OCI-LY7 (cell line): ENCODE results near the gene GFPT1. TPM values are rescaled to one million over a fixed set of nuclear protein-coding genes. Genes with fewer than 3 reads are reported as not detected.

Experiments used
- BruUV-seq: library from RNA; stranded (reverse); fragments of 400-500 nt; replicated peaks from 2 replicates; lab custom pipeline; 2021; lab: Mats Ljungman, UMichigan
- CTCF ChIA-PET: fragments of 300-600 bp; sonication (Branson Sonifier 250); formaldehyde crosslinking; loops from one replicate; lab custom pipeline; 2022; ENCODE audit warnings: antibody characterized with exemption; ENCODE audit not compliant: unreplicated experiment; lab: Charles Lee
- POLR2A ChIA-PET: fragments of 300-600 bp; sonication (Branson Sonifier 250); formaldehyde crosslinking; loops from one replicate; lab custom pipeline; 2022; ENCODE audit warnings: antibody characterized with exemption; lab: Charles Lee
- DNase-seq: peaks from one replicate; pipeline ENCODE4 v3.0.0-alpha.2; 2015; ENCODE audit warnings: low spot score
- H2AFZ ChIP-seq: fragments of 200-600 bp; sonication (generic), shearing (Covaris generic); 2 replicates; pipeline ENCODE4 v1.6.1; 2014; ENCODE audit warnings: mild to moderate bottlenecking, antibody characterized with exemption, low read length, moderate library complexity
- H3K27ac ChIP-seq: fragments of 200-600 bp; sonication (generic); 2 replicates; pipeline ENCODE4 v1.5.1; 2014; ENCODE audit warnings: mixed run types, low read depth, mild to moderate bottlenecking, moderate library complexity, low read length, inconsistent platforms; ENCODE audit not compliant: poor library complexity, severe bottlenecking
- H3K36me3 ChIP-seq: fragments of 200-600 bp; sonication (generic); 2 replicates; pipeline ENCODE4 v1.6.1; 2014; ENCODE audit warnings: mild to moderate bottlenecking, antibody characterized with exemption, low read length, moderate library complexity, mixed read lengths; ENCODE audit not compliant: insufficient read depth
- H3K4me1 ChIP-seq: fragments of 200-600 bp; sonication (generic); 2 replicates; pipeline ENCODE4 v1.5.1; 2014; ENCODE audit warnings: mild to moderate bottlenecking, low read length; ENCODE audit not compliant: insufficient read depth, poor library complexity, severe bottlenecking
- H3K4me2 ChIP-seq: fragments of 200-600 bp; sonication (generic); 2 replicates; pipeline ENCODE4 v1.6.1; 2014; ENCODE audit warnings: mild to moderate bottlenecking, low read length
- H3K4me3 ChIP-seq: fragments of 200-600 bp; sonication (generic); 2 replicates; pipeline ENCODE4 v1.5.1; 2014; ENCODE audit warnings: mild to moderate bottlenecking, low read depth, low read length; ENCODE audit not compliant: poor library complexity, severe bottlenecking
- H3K79me2 ChIP-seq: fragments of 200-600 bp; sonication (generic); 2 replicates; pipeline ENCODE4 v1.6.1; 2016; ENCODE audit warnings: low read depth, mild to moderate bottlenecking, low read length, moderate library complexity, mixed read lengths; ENCODE audit not compliant: insufficient read depth
- H3K9me2 ChIP-seq: fragments of 200-600 bp; sonication (generic); 2 replicates; pipeline ENCODE4 v1.6.1; 2016; ENCODE audit warnings: mild to moderate bottlenecking, low read length, mixed read lengths; ENCODE audit not compliant: insufficient read depth
- H3K9me3 ChIP-seq: fragments of 200-600 bp; sonication (generic); 2 replicates; pipeline ENCODE4 v1.6.1; 2014; ENCODE audit warnings: mild to moderate bottlenecking, mixed run types, low read length, mixed read lengths
- H4K20me1 ChIP-seq: fragments of 200-600 bp; sonication (generic); 2 replicates; pipeline ENCODE4 v1.6.1; 2014; ENCODE audit warnings: mild to moderate bottlenecking, antibody characterized with exemption, low read length, moderate library complexity, mixed read lengths; ENCODE audit not compliant: insufficient read depth
- CTCF ChIP-seq: fragments of 200-600 bp; sonication (generic); conservative IDR thresholded peaks from 2 replicates; pipeline ENCODE4 v1.5.1; 2014; ENCODE audit warnings: mild to moderate bottlenecking, antibody characterized with exemption, low read length, moderate library complexity, mixed read lengths
- EZH2phosphoT487 ChIP-seq: fragments of 200-600 bp; sonication (generic); IDR thresholded peaks from 2 replicates; pipeline ENCODE4 v1.6.1; 2018; ENCODE audit warnings: low read depth, borderline replicate concordance, mild to moderate bottlenecking, mixed run types, antibody characterized with exemption, low read length, moderate library complexity, mixed read lengths
- intact Hi-C: fragments of 100-400 bp; cut with micrococcal nuclease; formaldehyde crosslinking; loops from one replicate; pipeline ENCODE4 v1.10.0; 2022; ENCODE audit not compliant: unreplicated experiment
- total RNA-seq, 2 experiments: library from RNA; depleted of rRNA in 1 of 2; stranded (reverse); fragments of >200 nt in 1 of 2; shearing (Covaris generic) in 1 of 2; gene quantifications; 2 replicates each; pipeline ENCODE4 v1.2.3, GENCODE V29; 2014 to 2022

GFPT1 gene
- total RNA-seq, 2 experiments from 2014 or later: 11.0 to 31.2 TPM

- Histone ChIP-seq H2AFZ (no peak overlapping the region), H3K79me2 (peaks cover 25% of the 10 kb centered on the region), H3K4me2 (no peak overlapping the region), H3K9me2 (no peaks in the 10 kb centered on the region), H4K20me1 (0 out of 2 replicates have a peak, but pooled peaks cover 4% of the 10 kb centered on the region), H3K4me1 (peaks cover 21% of the 10 kb centered on the region), H3K36me3 (no peaks in the 10 kb centered on the region), H3K27ac (no peak overlapping the region), H3K9me3 (no peaks in the 10 kb centered on the region), H3K4me3 (no peak overlapping the region)
- no peak for DNase-seq
- no peak for TF ChIP-seq CTCF
- intact Hi-C loops: no loop called here
- POLR2A ChIA-PET: no interaction called here
- no TSS peak for BruUV-seq
- CTCF ChIA-PET: no interaction called here
These were observed 2.2 kb upstream of the GFPT1 start for GRCh38 chr2:69389271-69389670.

GRCh38 chr2:69387770-69388481 lies 899 bp upstream of the GFPT1 start:
- no peak for TF ChIP-seq EZH2phosphoT487
- no peak for TF ChIP-seq CTCF
- Histone ChIP-seq H3K4me1 (peaks cover 21% of the 10 kb centered on the region), H3K36me3 (no peaks in the 10 kb centered on the region; the same call in 1 of the 2 replicates), H4K20me1 (0 out of 2 replicates have a peak, but pooled peaks cover 4% of the 10 kb centered on the region), H3K9me3 (no peaks in the 10 kb centered on the region), H3K27ac (no peak overlapping the region), H3K79me2 (peaks cover 39% of the 10 kb centered on the region), H2AFZ (peak overlapping the region; percentile 87), H3K4me3 (peak overlapping the region; percentile 90), H3K4me2 (peak overlapping the region; percentile 88), H3K9me2 (no peaks in the 10 kb centered on the region)
- BruUV-seq: TSS peak; percentile 94
- ChIA-PET POLR2A (interaction anchor here (0.6 to 0.9 kb wide), 2 partner anchors 44 to 49 kb away, joined by 3 read pairs; partner anchors contain the start of gene NFU1), CTCF (interaction anchor here (0.5 kb wide), 1 partner anchor 645 kb away, joined by 3 read pairs; no protein-coding TSS in a partner anchor)
- no peak for DNase-seq
- intact Hi-C loops: loop anchor here (1.0 to 2.0 kb wide), 2 partner anchors 49 to 255 kb away; partner anchors contain the start of genes AAK1 and NFU1

GRCh38 chr2:69386360-69386759 lies 667 bp downstream of the GFPT1 start:
- intact Hi-C loops: loop anchor here (2.0 kb wide), 1 partner anchor 256 kb away; the partner anchor contains the start of gene AAK1
- DNase-seq: peak; percentile 14
- H3K79me2 ChIP-seq: peaks cover 54% of the 10 kb centered on the region

More at GRCh38 chr2:69386360-69386759, 667 bp downstream of the GFPT1 start:
- peak overlapping the region; percentile 87; the same call in 1 of the 2 replicates for H2AFZ ChIP-seq
- no peaks in the 10 kb centered on the region for H3K9me2 ChIP-seq
- H4K20me1 ChIP-seq: 0 out of 2 replicates have a peak, but pooled peaks cover 7% of the 10 kb centered on the region
- no TSS peak for BruUV-seq
- no peaks in the 10 kb centered on the region; the same call in 1 of the 2 replicates for H3K36me3 ChIP-seq
- peak overlapping the region; percentile 97 for H3K4me2 ChIP-seq
- H3K4me3 ChIP-seq: peak overlapping the region; percentile 90
- ChIA-PET CTCF (no interaction called here), POLR2A (interaction anchor here (0.8 to 2.1 kb wide), 4 partner anchors 9 to 506 kb away, joined by 3 to 11 read pairs (median 4); partner anchors contain the start of gene NFU1)
- peak overlapping the region; percentile 48 for H3K27ac ChIP-seq
- no peaks in the 10 kb centered on the region for H3K9me3 ChIP-seq
- TF ChIP-seq EZH2phosphoT487: no peak
- no peak for TF ChIP-seq CTCF
- peaks cover 21% of the 10 kb centered on the region for H3K4me1 ChIP-seq
